Osteocyte (in vitro differentiated cells): ENCODE measurements around the gene RHEB. TPM values are rescaled to one million over a fixed set of nuclear protein-coding genes. Genes with fewer than 3 reads are reported as not detected.

Source experiments
- DNase-seq: peaks from one replicate; pipeline ENCODE4 v3.0.0; 2021; ENCODE audit warnings: mixed read lengths; ENCODE audit not compliant: unreplicated experiment; ENCODE audit errors: extremely low spot score
- H3K27ac Mint-ChIP-seq: one replicate; pipeline ENCODE4 v1.8.0; 2021; ENCODE audit warnings: mild to moderate bottlenecking, mixed read lengths; ENCODE audit not compliant: unreplicated experiment
- H3K27me3 Mint-ChIP-seq: one replicate; pipeline ENCODE4 v1.8.0; 2021; ENCODE audit warnings: mixed read lengths; ENCODE audit not compliant: unreplicated experiment
- H3K36me3 Mint-ChIP-seq: one replicate; pipeline ENCODE4 v1.8.0; 2021; ENCODE audit warnings: mixed read lengths; ENCODE audit not compliant: unreplicated experiment
- H3K4me1 Mint-ChIP-seq: one replicate; pipeline ENCODE4 v1.8.0; 2021; ENCODE audit warnings: mixed read lengths; ENCODE audit not compliant: unreplicated experiment
- H3K4me3 Mint-ChIP-seq: one replicate; pipeline ENCODE4 v1.8.0; 2021; ENCODE audit warnings: mild to moderate bottlenecking, moderate library complexity, mixed read lengths; ENCODE audit not compliant: unreplicated experiment
- H3K9me3 Mint-ChIP-seq: one replicate; pipeline ENCODE4 v1.8.0; 2021; ENCODE audit warnings: mixed read lengths; ENCODE audit not compliant: unreplicated experiment
- total RNA-seq: library from RNA; stranded (reverse); gene quantifications from 2 replicates; pipeline ENCODE4 v1.2.1, GENCODE V29; 2021
- TF ChIP-seq, protein P1 (sequence below): fragments of 200-600 bp; sonication (generic); IDR thresholded peaks from 2 replicates; pipeline ENCODE4 v1.5.0; 2021; ENCODE audit warnings: antibody characterized with exemption, mild to moderate bottlenecking, moderate library complexity

RHEB gene
- total RNA-seq, 1 donor from 2014 or later, result 97.7 TPM

DNA sequence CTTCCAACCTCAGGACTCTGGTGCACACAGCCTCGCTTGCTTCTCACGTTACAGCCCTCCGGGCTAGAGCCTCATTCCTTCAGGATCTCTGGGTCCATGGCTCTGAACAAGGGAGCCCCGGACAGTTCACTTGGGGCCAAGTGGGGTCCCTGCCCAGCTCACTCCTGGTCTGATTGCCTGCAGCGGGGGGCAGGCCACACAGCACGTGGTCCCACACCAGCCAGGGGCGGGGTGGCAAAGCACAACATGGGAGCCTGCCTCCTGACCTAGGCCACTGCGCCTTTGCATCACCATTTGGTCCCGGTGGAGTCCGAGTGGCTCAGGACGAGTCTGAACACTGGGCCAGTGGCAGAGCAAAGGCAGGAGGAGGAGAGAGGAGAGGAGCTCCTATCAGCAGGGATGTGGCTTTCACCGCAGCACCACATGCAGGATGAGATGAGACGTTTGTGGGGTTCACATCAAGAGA lies 66.3 kb downstream of the RHEB start:
- TF ChIP-seq, protein P1, sequence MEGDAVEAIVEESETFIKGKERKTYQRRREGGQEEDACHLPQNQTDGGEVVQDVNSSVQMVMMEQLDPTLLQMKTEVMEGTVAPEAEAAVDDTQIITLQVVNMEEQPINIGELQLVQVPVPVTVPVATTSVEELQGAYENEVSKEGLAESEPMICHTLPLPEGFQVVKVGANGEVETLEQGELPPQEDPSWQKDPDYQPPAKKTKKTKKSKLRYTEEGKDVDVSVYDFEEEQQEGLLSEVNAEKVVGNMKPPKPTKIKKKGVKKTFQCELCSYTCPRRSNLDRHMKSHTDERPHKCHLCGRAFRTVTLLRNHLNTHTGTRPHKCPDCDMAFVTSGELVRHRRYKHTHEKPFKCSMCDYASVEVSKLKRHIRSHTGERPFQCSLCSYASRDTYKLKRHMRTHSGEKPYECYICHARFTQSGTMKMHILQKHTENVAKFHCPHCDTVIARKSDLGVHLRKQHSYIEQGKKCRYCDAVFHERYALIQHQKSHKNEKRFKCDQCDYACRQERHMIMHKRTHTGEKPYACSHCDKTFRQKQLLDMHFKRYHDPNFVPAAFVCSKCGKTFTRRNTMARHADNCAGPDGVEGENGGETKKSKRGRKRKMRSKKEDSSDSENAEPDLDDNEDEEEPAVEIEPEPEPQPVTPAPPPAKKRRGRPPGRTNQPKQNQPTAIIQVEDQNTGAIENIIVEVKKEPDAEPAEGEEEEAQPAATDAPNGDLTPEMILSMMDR, result no peak
- Mint-ChIP-seq H3K27me3 (peaks cover 2% of the 10 kb centered on the region), H3K9me3 (no peaks in the 10 kb centered on the region), H3K27ac (no peak overlapping the region), H3K4me1 (peaks cover 7% of the 10 kb centered on the region), H3K36me3 (no peaks in the 10 kb centered on the region), H3K4me3 (no peak overlapping the region)
- DNase-seq, result no peak

DNA sequence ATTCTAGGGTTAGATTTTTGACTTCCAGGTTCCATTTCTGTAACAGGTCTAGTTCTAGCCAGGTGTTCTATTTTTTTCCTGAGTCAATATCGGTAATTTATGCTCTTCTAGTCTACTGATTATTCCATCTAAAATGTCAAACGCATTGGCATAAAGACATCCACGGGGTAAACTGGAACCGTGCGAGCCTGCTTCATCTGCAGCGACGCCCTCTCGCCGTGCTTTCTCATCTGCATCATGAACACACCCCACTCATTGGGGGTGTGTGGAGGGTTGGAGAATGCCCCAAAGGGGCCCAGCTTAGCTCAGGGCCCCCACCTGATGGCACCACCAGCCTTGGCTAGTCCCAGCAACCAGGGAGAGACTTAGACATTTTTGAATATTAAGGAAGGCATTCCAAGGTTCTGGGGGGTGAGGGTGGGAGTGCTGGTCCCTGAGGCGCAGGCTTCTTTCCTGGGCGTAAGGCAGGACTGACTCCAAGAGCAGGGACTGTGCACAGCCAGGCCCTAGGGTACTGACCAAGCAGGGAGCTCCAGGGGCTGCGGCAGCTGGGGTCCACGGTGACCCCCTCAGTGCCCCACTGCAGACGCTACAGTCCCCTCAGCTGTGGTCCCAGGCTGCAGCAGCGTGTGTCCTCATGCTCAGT lies 66.9 kb downstream of the RHEB start:
- Mint-ChIP-seq H3K9me3 (no peaks in the 10 kb centered on the region), H3K4me3 (no peak overlapping the region), H3K27ac (no peak overlapping the region), H3K36me3 (no peaks in the 10 kb centered on the region), H3K27me3 (peaks cover 2% of the 10 kb centered on the region), H3K4me1 (peaks cover 7% of the 10 kb centered on the region)
- TF ChIP-seq, protein P1, result no peak
- DNase-seq, result no peak

DNA sequence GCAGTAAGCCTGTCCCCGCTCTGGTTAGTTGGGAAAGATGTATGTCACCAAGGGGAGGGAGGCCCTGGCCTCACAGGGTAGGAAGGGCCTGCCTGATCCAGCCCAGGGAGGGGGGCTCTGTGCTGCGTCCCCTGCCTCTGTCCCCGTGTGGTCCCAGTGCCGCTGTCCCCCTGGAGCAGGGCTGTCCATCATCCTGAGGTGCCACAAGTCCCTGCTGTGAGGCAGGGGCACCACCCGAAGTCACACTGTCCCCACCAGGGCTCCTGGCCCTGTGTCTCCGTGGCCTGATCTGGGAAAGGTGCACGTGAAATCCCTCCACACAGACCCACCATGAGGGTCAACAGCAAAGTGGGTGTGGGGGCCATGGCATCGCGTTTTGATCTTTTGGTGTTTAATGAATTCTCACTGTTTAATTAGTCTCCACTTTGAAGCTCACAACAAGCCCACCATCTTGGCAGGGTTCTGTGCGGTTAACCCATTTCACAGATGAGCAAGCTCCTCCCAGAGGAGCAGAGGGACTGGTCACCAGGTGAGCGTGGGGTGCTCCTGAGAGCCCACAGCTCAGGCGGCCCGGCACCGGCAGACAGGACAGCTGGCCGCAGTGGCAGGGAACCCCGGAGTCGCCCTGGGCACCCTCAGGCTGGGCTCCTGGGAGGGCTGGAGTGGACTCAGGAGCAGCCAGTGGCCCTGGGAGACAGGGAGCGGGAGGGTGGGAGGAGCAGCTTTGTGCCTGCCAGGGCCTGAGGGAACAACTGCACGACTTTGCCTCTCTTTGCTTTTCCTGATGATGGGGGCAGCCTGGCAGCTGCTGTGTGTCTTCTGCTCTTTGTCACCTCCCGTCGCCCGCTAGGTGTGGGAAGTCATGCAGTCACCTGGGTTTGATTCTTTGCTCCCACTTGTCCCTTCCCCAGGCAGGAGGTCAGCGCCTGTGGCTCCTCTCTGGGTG lies 67.8 kb downstream of the RHEB start:
- Mint-ChIP-seq H3K4me1 (peaks cover 9% of the 10 kb centered on the region), H3K9me3 (no peaks in the 10 kb centered on the region), H3K36me3 (no peaks in the 10 kb centered on the region), H3K27ac (no peak overlapping the region), H3K27me3 (peaks cover 2% of the 10 kb centered on the region), H3K4me3 (no peak overlapping the region)
- TF ChIP-seq, protein P1, result no peak
- no peak for DNase-seq

DNA sequence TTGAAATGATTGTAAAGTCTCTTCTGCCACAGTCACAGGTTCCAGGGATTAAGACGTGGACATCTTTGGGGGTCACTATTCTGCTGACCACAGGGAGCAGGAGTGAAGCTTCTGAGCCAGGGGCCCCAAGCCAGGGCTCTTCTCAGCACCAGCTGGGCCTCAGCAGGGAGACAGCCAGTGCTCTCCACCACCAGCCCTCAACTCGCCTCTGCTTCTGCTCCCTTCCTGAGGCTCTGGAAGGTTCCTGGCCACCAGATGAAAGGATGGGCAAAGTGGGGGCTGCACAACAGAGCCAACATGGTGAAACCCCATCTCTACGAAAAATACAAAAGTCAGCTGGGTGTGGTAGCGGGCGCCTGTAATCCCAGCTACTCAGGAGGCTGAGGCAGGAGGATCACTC lies 68.5 kb downstream of the RHEB start:
- no peaks in the 10 kb centered on the region for H3K9me3 Mint-ChIP-seq
- no peak overlapping the region for H3K27ac Mint-ChIP-seq
- peaks cover 2% of the 10 kb centered on the region for H3K27me3 Mint-ChIP-seq
- peaks cover 9% of the 10 kb centered on the region for H3K4me1 Mint-ChIP-seq
- DNase-seq, result no peak
- H3K36me3 Mint-ChIP-seq, result no peaks in the 10 kb centered on the region
- TF ChIP-seq, protein P1, result no peak
- H3K4me3 Mint-ChIP-seq, result no peak overlapping the region

DNA sequence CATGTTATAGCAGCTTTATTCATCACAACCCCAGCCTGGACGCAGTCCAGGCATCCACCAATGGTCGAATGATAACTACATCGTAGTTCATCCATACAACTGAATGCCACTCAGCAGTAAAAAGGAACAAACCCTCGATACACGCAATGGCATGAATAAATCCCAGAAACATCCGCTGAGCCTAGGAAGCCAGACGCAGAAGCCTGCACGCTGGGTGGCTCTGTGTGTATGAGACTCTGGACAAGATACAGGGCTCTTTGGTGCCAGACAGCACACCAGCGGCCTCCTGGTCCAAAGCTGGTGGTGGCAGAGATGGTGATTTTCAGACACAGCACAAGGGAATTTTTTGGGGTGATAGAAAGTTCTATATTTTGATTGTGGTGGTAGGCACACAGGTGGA lies 69.7 kb downstream of the RHEB start:
- Mint-ChIP-seq H3K4me3 (no peak overlapping the region), H3K27ac (no peak overlapping the region), H3K9me3 (no peaks in the 10 kb centered on the region), H3K4me1 (peaks cover 9% of the 10 kb centered on the region), H3K27me3 (peaks cover 4% of the 10 kb centered on the region), H3K36me3 (no peaks in the 10 kb centered on the region)
- DNase-seq, result no peak
- TF ChIP-seq, protein P1, result no peak
